Muscle of arm (tissue), 12 donors: ENCODE results near the gene DERA. TPM values are rescaled to one million over a fixed set of nuclear protein-coding genes. Genes with fewer than 3 reads are reported as not detected.
A peak's percentile ranks its signal among the peaks of the same experiment; 100 is the strongest.
"Not testable (repeated sequence)": the region's sequence is repeated elsewhere in the genome, so short reads cannot be mapped to it uniquely, and the experiment has no call there.

ENCODE experiments used
- DNase-seq: peaks from one replicate; pipeline ENCODE4 v3.0.0-alpha.2; 2013
- polyA plus RNA-seq, 12 donors: library from polyadenylated mRNA; unstranded; fragments of 120-200 nt; gene quantifications; one replicate each; pipeline ENCODE4 v1.2.1, GENCODE V29; 2013; ENCODE audit not compliant: insufficient read length in 12 of 12

Gene DERA
- polyA plus RNA-seq, 12 donors, result 27.8 to 36.6 (median 31.7) TPM; not detected in 1

- DNase-seq, result no peak
Measured at GRCh38 chr12:15896867-15897266, 14.3 kb upstream of the DERA start.

GRCh38 chr12:15897433-15897832 lies 13.7 kb upstream of the DERA start:
- DNase-seq, result no peak

- DNase-seq, result no peak
Measured at GRCh38 chr12:15899282-15899870, 11.8 kb upstream of the DERA start.

- no peak for DNase-seq
Measured at GRCh38 chr12:15904378-15904920, 6.7 kb upstream of the DERA start.

GRCh38 chr12:15910468-15910863 lies 666 bp upstream of the DERA start:
- DNase-seq, result no peak

- DNase-seq, result not testable (repeated sequence)
Measured at GRCh38 chr12:15911931-15912330, 799 bp downstream of the DERA start.

GRCh38 chr12:15914131-15914530 lies 3.0 kb downstream of the DERA start:
- DNase-seq, result not testable (repeated sequence)

- no peak for DNase-seq
Measured at GRCh38 chr12:15918066-15918465, 6.9 kb downstream of the DERA start.

- peak; percentile 56 for DNase-seq
Measured at GRCh38 chr12:15919418-15919817, 8.3 kb downstream of the DERA start.

GRCh38 chr12:15924956-15925355 lies 13.8 kb downstream of the DERA start:
- DNase-seq, result no peak

GRCh38 chr12:15928346-15928745 lies 17.2 kb downstream of the DERA start:
- DNase-seq, result no peak

GRCh38 chr12:15928870-15929571 lies 17.9 kb downstream of the DERA start:
- DNase-seq, result no peak

GRCh38 chr12:15931590-15932053 lies 20.5 kb downstream of the DERA start:
- no peak for DNase-seq

- DNase-seq, result no peak
Measured at GRCh38 chr12:15932327-15932726, 21.2 kb downstream of the DERA start.

- no peak for DNase-seq
Measured at GRCh38 chr12:15932971-15933370, 21.8 kb downstream of the DERA start.

- no peak for DNase-seq
Measured at GRCh38 chr12:15933751-15934150, 22.6 kb downstream of the DERA start.

GRCh38 chr12:15936751-15937150 lies 25.6 kb downstream of the DERA start:
- DNase-seq, result no peak

- DNase-seq, result no peak
Measured at GRCh38 chr12:15937902-15938301, 26.8 kb downstream of the DERA start.

- no peak for DNase-seq
Measured at GRCh38 chr12:15939111-15939510, 28.0 kb downstream of the DERA start.

GRCh38 chr12:15942475-15942874 lies 31.3 kb downstream of the DERA start:
- DNase-seq, result no peak

GRCh38 chr12:15943519-15943918 lies 32.4 kb downstream of the DERA start:
- not testable (repeated sequence) for DNase-seq

GRCh38 chr12:15948461-15948860 lies 37.3 kb downstream of the DERA start:
- DNase-seq, result not testable (repeated sequence)

GRCh38 chr12:15955281-15955680 lies 44.1 kb downstream of the DERA start:
- no peak for DNase-seq
